GM21381 (cell line): ENCODE data around the gene SLC6A6.

Experiments used
- ATAC-seq: cut with Tn5 transposase; IDR thresholded peaks from one replicate; pipeline ENCODE4 v1.9.1; 2021; ENCODE audit warnings: mild to moderate bottlenecking, moderate library complexity; ENCODE audit not compliant: unreplicated experiment

SLC6A6 gene

DNA sequence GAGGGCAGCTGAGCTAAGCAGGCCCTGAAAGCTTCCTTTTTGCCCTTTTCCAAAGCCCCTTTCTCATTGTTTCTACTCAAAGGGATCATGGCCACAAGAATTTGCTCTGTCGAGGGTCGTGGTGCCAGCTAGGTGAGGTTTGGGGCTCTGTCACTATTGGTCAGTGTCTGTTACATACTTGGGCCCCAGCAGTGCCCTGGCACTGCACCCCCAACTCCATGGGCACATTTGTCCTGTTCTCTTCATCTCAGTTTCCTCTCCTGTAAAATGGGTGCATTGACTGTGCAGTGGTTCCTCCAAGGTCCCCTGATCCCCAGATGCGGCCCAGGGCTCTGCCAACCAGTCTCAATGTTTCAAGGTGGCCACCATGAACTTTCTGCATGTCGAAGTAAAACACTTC lies 62.1 kb downstream of the SLC6A6 start:
- no peak for ATAC-seq

DNA sequence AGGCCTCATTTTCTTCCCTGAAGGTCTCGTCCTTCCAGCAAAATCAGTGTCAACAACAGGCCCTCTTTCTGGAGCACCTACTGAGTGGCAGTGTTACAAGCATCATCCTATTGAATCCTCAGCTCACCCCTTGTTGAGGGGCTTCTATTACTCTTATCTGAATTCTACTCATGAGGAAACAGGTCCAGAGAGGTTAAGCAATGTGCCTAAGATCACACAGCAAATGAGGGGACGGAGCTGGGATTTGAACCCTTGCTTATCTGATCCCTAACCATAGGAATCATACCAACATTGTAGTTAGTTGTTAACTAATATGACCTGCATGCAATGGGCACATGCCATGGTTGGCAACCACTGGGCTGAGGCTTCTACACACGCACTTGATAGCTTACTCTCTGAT lies 63.0 kb downstream of the SLC6A6 start:
- no peak for ATAC-seq

DNA sequence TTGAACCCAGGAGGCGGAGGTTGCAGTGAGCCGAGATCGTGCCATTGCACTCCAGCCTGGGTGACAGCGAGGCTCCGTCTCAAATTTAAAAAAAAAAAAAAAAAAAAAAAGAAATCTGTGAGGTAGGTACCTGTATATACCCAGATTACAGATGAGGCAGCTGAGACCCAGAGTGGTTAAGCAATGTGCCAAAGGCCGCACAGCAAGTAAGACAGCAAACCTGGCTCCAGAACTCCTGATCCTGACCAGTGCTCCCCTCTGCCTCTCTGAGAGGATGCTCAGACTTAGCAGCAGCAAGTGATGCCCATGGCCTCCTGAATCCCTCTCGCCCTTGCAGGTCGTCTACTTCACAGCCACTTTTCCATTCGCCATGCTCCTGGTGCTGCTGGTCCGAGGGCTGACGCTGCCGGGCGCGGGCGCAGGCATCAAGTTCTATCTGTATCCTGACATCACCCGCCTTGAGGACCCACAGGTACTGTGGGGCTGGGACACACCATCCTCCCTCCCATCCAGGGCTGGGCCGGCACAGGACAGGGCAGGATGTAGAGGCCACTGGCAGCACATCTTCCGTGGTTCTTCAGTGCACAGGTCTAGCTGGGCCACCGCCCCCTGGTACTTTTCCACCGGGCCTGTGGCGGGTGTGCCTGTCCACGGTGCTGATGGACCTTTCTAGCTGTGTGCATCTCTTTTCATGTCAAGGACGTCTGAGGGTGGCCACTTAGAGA lies 63.9 kb downstream of the SLC6A6 start:
- no peak for ATAC-seq

DNA sequence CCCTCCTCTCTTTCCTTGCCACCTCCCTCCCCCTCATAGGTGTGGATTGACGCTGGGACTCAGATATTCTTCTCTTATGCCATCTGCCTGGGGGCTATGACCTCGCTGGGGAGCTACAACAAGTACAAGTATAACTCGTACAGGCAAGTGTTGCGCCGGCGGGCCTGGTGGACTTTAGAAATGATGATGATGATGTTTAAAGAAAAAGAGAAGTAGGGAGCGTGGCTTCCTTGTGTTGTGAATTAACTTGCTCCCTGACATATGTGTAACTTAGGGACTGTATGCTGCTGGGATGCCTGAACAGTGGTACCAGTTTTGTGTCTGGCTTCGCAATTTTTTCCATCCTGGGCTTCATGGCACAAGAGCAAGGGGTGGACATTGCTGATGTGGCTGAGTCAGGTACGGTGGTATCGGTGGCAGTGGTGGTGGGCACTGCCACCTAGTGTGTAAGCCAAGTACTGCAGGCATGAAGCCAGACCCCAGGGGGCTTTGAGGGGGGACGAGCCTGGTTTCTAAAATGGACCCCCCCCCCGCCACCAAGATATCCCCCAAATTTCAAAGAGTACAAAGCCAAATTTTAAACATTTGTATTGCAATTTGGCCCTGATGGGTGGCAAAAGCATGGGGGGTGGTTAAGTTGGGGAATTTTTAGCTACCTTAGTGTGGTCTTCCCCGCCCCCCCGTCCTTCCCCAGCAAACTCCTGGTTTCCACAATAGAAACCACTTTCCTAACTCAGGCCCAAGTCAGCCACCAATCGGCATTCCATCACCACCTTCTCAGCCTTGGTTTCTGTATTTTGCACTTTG lies 65.6 kb downstream of the SLC6A6 start:
- ATAC-seq = no peak

DNA sequence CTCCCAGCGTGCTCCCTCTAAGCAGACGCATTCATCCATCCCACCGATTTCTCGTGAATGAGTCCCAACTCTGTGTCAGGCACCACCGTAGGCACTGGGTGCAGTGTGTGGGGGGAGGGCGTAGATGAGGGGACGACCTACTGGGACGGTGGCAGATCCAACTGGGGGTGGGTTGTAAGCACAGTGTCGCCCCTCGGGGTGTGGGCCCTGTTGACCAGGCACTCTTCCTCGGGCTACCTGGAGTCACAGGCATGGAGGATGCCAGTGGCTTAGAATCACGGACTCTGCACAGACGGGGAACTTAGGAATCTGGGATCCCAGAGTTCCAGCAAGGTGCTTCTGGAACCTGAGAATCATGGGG lies 66.2 kb downstream of the SLC6A6 start:
- ATAC-seq = no peak

DNA sequence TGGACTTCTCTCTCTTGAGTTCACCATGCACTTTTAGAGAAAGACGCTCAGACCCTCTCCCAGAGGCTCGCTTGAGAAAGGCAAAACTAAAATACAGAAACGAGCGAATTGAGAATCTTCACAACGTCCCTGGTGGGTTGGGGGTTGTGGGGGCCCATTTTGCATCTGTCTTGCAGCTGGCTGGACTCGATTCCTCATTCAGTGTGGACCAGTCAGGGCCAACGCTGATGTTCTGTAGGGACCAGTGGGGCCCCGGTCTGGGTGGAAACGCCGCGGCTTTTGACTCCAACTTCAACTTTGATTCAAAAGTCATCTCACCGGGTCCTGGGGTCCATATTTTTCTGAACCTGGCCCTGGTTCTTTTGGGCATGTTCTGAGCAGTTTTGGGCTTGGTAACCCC lies 68.1 kb downstream of the SLC6A6 start:
- ATAC-seq = no peak

DNA sequence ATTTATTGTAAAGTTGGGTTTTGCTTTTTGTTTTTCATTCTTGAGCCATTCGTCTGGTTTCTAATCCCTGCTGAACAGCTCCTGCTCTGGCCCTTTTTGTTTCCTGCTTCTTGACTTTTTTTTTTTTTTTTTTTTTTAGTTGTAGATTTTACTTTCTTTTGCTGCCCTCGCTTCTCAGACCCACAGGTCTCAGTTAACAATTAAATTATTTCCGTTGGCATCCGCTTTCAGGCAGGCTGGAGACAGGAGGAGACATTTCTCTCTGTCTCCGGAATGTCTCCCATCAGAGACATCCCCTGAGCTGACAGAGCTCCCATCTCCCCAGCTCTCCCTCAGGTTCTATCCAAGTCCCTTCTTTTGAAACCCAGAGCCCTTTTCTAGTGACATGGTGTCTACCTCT lies 68.6 kb downstream of the SLC6A6 start:
- ATAC-seq = no peak

DNA sequence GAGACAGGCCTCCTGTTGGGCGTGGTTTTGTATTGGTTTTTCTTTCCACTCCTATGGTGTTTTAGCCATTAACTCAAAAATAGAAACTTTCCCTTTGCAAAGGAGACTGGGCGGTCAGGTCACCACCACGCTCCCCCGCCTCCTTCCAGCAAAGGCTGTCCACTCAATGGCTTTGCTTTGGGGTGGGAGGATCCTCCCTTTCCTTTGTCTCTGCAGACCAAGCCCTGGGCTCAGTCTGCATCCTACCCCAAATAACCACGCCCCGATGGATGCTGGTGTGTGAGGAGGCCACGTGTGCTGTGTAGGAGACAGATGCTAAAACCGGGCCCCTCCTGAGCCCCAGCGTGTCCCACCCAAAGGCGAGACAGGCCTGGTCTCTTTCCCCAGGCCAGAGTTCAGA lies 69.3 kb downstream of the SLC6A6 start:
- no peak for ATAC-seq

DNA sequence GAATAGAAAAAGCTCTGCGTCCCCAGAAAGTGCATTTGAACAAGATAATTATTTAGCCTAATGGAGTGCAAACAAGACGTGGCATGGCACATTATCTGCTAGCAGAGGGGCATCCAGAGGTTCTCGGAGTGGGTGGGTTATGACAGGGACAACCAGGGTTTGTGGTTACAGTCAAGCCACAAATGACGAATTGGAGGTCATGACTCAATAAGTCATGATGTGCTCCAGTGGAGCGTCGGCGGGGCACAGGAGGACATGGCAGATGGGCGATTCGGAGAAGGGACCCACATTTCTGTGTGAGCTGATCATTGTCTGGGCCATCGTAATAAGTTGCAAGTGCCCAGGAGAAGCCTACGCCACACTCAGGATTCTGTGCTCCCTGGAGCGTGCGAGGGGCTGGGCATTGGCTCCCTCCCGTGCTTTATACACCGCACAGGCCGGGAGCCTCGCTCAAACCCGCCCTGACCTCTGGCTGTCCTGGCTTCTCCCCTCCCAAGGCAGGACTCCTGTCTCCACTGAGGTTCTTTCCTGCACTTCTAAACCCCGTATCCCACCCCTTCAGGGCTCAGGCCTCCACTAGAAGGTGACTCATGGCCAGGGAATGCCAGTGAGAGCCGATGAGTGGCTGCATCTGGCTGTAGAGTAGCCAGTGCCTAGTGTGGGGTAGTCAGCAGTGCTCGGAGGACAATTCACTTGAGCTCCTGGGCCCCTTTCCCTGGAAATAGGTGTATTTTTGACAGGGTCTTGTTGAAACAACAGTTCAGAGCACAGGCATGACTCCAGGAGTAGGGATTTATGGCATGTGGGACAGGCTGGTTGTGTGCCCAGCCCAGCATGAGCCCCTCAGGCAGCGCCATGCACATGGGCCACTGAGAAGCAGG lies 70.3 kb downstream of the SLC6A6 start:
- ATAC-seq = no peak

DNA sequence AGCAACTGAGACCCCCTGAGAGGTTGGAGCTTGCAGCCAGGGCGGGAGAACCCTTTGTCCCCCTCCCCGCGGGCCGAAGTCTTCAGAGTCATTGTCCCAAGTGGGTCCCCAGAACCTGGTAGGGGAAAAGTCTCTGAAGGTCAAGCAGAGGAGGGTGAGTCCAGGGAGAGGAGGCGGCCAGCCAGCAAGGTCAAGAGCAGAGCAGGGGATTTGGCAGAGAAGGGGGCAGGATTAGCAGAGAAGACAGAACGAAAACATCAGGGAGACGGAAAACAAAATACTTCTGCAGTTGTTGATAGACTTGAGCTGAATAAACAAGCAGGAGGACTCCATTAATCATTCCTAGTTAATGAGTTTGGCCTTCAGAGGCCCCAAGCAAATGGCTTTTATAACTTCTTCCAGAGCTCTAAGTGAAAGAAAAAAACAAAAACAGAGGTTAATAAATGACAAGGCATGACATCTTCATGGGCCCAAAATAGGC lies 71.0 kb downstream of the SLC6A6 start:
- no peak for ATAC-seq

DNA sequence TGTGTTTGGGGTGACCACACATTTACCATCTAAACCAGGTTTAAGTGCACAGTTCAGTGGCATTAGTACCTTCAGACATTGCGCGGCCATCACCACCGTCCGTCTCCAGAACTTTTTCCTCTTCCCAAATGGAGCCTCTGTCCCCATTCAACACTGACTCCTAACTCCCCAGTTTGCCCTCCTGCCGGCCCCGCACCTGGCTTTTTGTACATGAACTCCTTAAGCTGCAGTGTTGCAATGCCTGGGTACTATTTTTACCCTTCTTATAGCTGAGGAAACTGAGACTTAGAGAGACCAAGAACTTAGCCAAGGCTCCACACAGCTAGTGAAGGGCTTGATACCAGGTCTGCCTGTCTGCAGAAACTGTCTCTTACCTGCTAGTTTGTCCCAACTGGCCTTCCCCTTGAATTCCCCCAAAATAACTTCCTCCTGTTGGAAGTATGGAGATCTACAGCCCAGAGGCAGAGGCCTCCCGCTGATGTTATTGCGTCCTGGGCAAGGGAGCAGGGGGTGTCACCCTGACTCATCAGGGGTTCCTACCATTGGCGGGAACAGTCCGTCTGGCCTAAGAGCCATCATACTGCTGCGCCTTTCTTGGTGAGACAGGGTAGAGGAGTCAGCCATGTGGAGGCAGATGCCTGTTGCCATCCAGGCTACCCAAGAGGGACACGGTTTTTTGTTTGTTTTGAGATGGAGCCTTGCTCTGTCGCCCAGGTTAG lies 72.1 kb downstream of the SLC6A6 start:
- no peak for ATAC-seq

DNA sequence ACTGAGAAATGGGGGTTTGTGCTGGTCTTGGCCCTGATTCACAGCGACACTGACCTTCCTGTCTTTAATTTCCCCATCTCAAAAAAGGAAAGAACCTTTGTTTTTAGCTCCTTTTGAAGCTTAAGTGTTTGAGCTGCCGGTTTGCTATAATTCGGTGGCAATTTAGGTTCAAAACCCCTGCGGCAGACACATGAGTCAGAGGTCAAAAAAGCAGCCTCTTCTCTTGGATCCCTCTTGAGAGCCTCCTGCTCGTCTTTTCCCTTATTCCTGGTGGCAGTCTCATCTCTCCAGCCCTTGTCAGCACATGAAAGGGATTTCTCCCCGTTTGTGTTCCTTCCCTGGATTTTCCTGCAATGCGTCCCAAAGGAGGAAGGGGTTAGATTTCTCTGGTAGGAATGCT lies 73.2 kb downstream of the SLC6A6 start:
- ATAC-seq = no peak

DNA sequence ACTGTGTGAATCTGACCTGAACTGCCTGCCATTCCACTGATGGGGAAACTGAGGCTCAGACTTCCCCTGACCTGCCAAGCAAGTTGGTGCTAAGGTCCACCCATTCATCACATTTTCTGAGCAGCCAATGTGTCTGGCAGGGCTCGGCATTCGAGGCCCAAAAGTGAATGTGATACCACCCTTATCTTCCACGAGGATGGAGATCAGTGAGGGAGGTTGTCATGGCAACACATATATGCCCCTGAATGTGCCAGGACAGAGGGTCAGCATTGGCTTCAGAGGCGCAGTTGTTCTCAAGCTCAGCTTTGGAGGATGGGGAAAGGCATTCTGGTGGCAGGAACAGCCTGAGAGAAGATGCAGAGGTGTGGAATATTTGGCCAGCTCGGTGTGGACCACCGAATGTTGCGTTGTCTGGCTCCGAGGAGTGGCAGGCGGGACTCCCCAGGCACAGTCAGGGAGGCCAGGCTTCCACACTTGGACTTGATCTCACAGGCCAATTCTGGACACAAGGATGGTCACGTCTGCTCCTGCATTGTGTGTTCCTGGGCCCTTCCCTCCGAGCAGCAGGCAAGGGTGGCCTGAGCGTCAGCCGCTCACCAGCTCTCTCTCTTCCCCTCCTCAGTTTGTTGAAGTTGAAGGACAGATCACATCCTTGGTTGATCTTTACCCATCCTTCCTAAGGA lies 74.3 kb downstream of the SLC6A6 start:
- ATAC-seq = no peak

DNA sequence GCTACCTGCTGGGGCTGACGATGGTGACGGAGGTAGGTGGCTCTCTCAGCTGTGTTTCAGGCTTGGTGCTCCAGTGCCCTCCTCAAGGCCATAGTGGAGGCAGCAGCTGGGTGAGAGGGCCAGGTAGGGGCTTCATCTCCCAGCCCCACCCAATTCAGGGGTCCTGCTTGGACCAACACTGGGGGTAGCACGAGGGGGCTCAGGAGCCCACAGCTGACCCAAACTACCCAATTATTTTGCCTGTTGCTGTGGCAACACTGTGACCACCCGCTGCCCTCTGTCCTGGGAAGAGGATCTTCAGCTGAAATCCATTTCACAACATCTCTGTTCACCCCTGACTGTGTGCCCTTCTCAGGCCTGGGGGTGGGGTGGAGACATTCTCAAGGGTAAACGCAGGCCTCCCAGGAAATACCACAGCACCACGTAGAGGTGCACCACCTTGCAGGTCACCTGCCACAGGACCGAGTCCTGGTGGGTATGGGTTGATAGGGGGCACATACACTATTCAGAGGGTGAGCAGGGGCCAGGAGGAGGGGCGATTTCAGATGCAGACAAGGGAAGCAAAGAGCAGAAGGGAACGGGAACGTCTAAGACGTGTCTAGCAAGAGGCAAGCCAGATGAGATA lies 75.0 kb downstream of the SLC6A6 start:
- ATAC-seq = no peak

DNA sequence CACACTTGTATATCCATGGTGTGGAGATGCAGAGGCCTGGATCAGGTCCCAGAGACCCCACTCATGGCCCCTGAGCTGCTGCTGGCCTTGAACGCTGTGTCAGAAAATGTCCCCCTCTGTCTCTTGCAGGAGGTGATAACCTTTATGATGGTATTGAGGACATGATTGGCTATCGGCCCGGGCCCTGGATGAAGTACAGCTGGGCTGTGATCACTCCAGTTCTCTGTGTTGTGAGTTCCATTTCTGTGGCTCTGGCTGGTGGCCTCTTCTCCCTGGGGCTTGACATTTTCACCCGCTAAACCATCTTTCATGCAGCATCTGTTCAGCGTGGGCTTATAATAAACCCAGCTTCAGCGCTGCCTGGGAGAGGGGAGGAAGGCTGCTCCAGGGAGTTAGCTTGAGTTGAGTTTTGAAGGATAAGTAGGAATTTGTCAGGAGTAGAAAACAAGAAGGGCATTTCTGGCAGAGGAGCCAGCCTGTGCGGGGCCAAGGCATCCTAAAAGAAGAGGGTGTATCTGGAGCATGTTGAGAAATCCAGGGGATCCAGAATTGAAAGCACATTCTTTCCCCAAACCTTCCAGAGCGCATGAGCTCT lies 76.6 kb downstream of the SLC6A6 start:
- no peak for ATAC-seq

DNA sequence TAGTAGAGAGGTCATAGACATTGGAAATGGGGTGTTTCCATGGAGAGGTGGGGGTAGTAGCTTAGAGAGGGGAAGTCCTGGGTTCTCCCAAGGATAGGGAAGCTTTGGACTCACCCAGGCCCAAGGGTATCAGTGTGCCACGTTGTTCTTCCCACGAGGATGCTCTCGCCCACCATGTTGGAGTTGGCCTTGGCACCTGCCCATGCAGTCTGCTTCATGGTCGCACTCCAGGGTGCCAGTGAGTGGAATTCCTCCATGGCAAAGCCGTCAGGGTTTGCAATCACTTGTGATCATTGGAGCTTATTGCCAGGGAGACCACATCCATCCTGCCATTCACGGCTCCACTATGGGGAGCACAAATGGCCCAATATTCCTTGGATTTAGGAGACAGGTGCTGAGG lies 77.2 kb downstream of the SLC6A6 start:
- no peak for ATAC-seq

DNA sequence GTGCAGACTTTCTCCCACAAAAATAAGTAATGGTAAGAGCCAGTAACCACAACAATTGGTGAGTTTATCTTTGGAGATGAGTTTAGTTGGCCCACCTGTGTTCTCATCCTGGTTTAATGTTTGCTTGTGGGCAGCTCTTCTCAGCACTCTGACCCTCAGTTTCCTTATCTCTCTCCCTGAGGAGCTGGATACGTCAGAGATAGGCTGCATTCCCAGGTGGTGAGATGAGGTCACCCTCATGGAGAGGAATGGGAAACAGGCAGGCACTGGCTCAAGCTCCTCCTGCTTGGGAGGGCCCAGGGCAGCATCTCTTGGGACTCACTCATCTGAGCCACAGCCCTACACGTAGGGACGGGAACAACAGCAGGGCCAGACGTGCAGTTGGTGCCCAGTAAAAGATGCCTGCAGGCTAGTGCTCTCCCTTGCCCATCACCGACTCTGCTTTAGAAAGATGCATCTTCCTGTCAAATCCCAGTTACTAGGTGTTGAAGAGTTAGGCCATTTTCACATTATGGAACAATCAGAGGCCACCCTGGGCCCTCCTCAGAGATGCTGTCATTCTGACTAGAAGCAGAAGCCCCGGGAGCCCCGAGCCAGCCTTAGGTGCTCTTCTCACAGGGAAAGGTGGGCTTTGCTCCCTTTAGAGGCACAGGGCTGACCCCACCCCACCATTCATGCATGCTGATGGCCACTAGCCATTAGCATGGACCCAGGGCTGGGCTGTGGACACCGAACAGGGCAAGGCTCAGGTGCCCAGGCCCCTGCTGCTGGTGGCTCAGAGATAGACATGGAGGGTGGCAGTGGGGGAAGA lies 78.0 kb downstream of the SLC6A6 start:
- no peak for ATAC-seq

DNA sequence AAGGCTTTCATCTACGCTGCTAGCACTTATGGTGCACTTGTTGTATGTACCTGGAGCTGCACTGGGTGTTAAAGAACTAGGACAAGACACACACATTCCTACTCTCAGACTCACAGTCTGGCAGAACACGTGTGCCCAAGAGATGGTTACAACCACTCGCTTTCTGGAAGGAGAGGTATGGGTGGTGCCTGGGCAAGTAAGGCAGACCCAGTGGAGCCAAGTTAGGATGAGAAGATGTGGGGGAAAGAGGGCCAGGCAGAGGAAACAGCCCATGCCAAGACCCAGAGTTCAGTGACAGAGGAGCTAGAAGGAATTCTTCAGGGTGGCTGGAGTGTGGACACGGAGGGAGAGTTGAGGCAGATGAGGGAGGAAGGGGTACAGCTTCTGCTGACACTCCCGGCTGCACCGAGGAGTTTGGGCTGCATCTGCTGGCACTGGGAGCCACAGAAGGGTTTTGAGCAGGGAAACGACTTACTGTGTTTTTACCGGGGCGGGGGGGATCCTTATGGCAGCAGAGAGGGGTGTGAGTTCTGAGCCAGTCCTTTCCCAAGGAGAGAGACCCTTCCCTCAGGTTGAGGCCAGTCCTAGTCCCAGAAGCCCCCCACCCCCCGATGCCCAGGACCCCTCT lies 78.7 kb downstream of the SLC6A6 start:
- no peak for ATAC-seq
